Right cardiac atrium (tissue), 5 donors: ENCODE results near the gene DEFB115. TPM values are rescaled to one million over a fixed set of nuclear protein-coding genes. Genes with fewer than 3 reads are reported as not detected.
"Not testable (repeated sequence)": the region's sequence is repeated elsewhere in the genome, so short reads cannot be mapped to it uniquely, and the experiment has no call there.

Source experiments
- ATAC-seq, 2 donors: fragments of 200-7000 bp; cut with Tn5 transposase; one replicate each; pipeline versions ENCODE4 v1.8.0 to v1.9.1; 2020; ENCODE audit warnings: moderate library complexity in 2 of 2, mild to moderate bottlenecking in 1 of 2
- DNase-seq, 3 donors: peaks; one replicate each; pipeline ENCODE4 v3.0.0-alpha.2; 2020
- H3K27ac ChIP-seq: one replicate; pipeline ENCODE4 v1.5.1; 2013; ENCODE audit warnings: mild to moderate bottlenecking, low read length, control low read depth, moderate library complexity
- H3K27me3 ChIP-seq: one replicate; pipeline ENCODE4 v1.6.1; 2013; ENCODE audit not compliant: control insufficient read depth, insufficient read depth
- H3K4me1 ChIP-seq: one replicate; pipeline ENCODE4 v1.6.1; 2013; ENCODE audit warnings: low read length; ENCODE audit not compliant: control insufficient read depth, insufficient read depth
- H3K4me3 ChIP-seq: one replicate; pipeline ENCODE4 v1.5.1; 2013; ENCODE audit warnings: low read length, control low read depth
- H3K9me3 ChIP-seq: one replicate; pipeline ENCODE4 v1.6.1; 2013; ENCODE audit warnings: low read length; ENCODE audit not compliant: control insufficient read depth
- WGBS: extraction: QIAGEN DNeasy Blood & Tissue Kit; methylation state at CpG from one replicate; pipeline ENCODE4 v1.1.7; 2013; 5-methylcytosine and 5-hydroxymethylcytosine counted together
- intact Hi-C, 4 donors: fragments of 100-400 bp; cut with DNase I; formaldehyde crosslinking; loops; one replicate each; pipeline versions ENCODE4 v1.11.0 to v1.14.0; 2022 to 2023
- long read RNA-seq, 4 donors: library from polyadenylated mRNA; unstranded; transcript quantifications; one replicate each; pipeline ENCODE4 v2.0.0, GENCODE V29; 2020 to 2021
- polyA plus RNA-seq: library from polyadenylated mRNA; stranded (reverse); fragments of 200-250 nt; gene quantifications from one replicate; pipeline ENCODE4 v1.2.3, GENCODE V29; 2013
- total RNA-seq, 4 donors: library from RNA; stranded (reverse); fragmentation: NEBNext Ultra II Directional; extraction: Animal tissue kit (Norgen Biotek cat#: 25700); gene quantifications; one replicate each; pipeline ENCODE4 v1.2.1, GENCODE V29; 2021
- donor health status: healthy with polysubstance abuse.
- donor health status: DM: no; HTN: yes; CAD: no.
- donor health status: DM: no; HTN: no; CAD: no.
- donor health status: DM: no; HTN: yes; CAD: no; lungs with severe emphysema.
- donor health status: DM: yes; HTN: yes; CAD: no.

Gene DEFB115, protein sequence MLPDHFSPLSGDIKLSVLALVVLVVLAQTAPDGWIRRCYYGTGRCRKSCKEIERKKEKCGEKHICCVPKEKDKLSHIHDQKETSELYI
- total RNA-seq (not detected), polyA plus RNA-seq (not detected)
- long read RNA-seq, donor 1, result 0 reads
- long read RNA-seq, donor 2, result 0 reads
- long read RNA-seq, donor 3, result 0 reads
- long read RNA-seq, donor 4, result 0 reads

- Histone ChIP-seq H3K4me1 (no peaks in the 10 kb centered on the region), H3K27ac (no peak within 1 kb of the TSS), H3K27me3 (no peaks in the 10 kb centered on the region), H3K9me3 (no peaks in the 10 kb centered on the region), H3K4me3 (no peak within 1 kb of the TSS)
- DNase-seq, result no peak
- 57% methylated on average over 2 of the region's 2 CpGs for WGBS
- no peak for ATAC-seq
- intact Hi-C loops, result no loop called here
Measured at GRCh38 chr20:31257364-31257763, at the start of gene DEFB115. Gene DEFB115, plus strand, starts transcription at chr20:31257664. Its CDS starts 0 bp downstream, at chr20:31257664.

DNA sequence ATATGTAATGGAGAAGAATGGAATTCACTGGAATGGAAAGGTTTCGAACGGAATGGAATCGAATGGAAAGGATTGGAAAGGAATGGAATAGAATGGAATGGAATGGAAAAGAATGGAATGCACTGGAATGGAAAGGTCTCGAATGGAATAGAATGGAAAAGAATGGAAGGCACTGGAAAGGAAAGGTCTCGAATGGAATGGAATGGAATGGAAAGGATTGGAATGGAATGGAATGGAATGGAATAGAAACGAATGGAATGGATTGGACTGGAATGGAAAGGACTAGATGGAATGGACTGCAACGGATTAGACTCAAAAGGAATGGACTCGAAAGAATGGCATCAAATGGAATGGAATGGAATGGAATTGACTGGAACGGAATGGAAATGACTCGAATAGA, 20.5 kb upstream of the DEFB115 start:
- no peak overlapping the region for H3K4me3 ChIP-seq
- no peaks in the 10 kb centered on the region for H3K27me3 ChIP-seq
- no peak overlapping the region for H3K27ac ChIP-seq
- 69% methylated on average over 10 of the region's 10 CpGs for WGBS
- H3K9me3 ChIP-seq, result peaks cover 2% of the 10 kb centered on the region
- no peaks in the 10 kb centered on the region for H3K4me1 ChIP-seq
- intact Hi-C loops, result no loop called here
- ATAC-seq, result no peak
- no peak for DNase-seq

GRCh38 chr20:31237763-31238162, 19.7 kb upstream of the DEFB115 start:
- intact Hi-C loops, result no loop called here
- ATAC-seq (no peak), DNase-seq (no peak)
- 59% methylated on average over 6 of the region's 6 CpGs for WGBS
- H3K4me3 ChIP-seq, result no peak overlapping the region
- H3K27ac ChIP-seq, result no peak overlapping the region
- H3K9me3 ChIP-seq, result peaks cover 6% of the 10 kb centered on the region
- no peaks in the 10 kb centered on the region for H3K27me3 ChIP-seq
- no peaks in the 10 kb centered on the region for H3K4me1 ChIP-seq

DNA sequence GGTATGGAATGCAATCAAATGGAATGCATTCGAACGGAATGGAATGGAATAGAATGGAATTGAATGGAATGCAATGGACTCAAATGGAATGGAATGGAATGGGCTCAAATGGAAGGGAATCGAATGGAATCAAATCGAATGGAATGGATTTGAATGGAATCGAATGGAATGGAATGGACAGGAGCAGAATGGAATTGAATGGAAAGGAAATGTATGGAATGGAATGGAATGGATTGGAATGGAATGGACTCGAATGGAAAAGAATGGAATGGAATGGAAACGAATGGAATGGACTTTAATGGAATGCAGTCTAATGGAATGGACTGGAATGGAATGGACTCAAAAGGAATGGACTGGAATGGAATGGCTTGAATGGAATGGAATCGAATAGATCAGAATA, 18.3 kb upstream of the DEFB115 start:
- DNase-seq (no peak), ATAC-seq (no peak)
- Histone ChIP-seq H3K4me3 (no peak overlapping the region), H3K27me3 (no peaks in the 10 kb centered on the region), H3K9me3 (peaks cover 7% of the 10 kb centered on the region), H3K4me1 (no peaks in the 10 kb centered on the region), H3K27ac (no peak overlapping the region)
- WGBS, result 69% methylated on average over 8 of the region's 8 CpGs
- intact Hi-C loops, result no loop called here

GRCh38 chr20:31256959-31257358, 505 bp upstream of the DEFB115 start:
- Histone ChIP-seq H3K27me3 (no peaks in the 10 kb centered on the region), H3K4me3 (no peak overlapping the region), H3K9me3 (no peaks in the 10 kb centered on the region), H3K27ac (no peak overlapping the region), H3K4me1 (no peaks in the 10 kb centered on the region)
- DNase-seq (no peak), ATAC-seq (no peak)
- intact Hi-C loops, result no loop called here
- WGBS, result 34% methylated on average over 3 of the region's 3 CpGs

DNA sequence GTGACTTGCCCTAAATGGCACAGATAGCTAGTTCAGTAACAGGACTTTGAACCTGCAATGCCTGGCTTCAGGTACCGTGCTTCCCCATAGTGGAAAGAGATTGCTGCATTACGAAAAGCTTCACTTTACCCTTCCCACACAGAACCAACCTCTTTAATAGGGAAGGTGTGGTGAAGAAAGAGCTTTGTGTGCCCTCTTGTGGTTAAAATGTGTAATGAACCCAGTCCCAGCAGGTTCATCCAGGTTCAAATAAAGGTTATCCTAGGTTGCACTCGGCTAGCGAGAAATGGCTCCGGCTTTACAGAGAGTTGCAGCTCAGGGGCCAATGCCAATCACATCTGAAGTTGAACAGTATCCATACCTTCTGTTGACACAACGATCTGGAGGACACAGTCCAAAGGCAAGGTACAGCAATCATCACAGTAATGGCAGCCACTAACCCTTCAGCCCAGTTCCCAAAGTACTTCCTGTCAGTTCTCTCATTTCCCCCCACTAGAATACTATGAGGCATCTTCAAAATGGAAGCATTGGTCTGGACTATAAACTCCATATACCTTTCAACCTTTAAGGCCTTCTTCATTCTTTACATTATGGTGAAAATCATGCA, 3.0 kb downstream of the DEFB115 start:
- no peaks in the 10 kb centered on the region for H3K27me3 ChIP-seq
- no peaks in the 10 kb centered on the region for H3K9me3 ChIP-seq
- DNase-seq (no peak), ATAC-seq (no peak)
- no peak overlapping the region for H3K27ac ChIP-seq
- H3K4me1 ChIP-seq, result no peaks in the 10 kb centered on the region
- WGBS, result 67% methylated on average over 6 of the region's 6 CpGs
- H3K4me3 ChIP-seq, result no peak overlapping the region
- intact Hi-C loops, result no loop called here

DNA sequence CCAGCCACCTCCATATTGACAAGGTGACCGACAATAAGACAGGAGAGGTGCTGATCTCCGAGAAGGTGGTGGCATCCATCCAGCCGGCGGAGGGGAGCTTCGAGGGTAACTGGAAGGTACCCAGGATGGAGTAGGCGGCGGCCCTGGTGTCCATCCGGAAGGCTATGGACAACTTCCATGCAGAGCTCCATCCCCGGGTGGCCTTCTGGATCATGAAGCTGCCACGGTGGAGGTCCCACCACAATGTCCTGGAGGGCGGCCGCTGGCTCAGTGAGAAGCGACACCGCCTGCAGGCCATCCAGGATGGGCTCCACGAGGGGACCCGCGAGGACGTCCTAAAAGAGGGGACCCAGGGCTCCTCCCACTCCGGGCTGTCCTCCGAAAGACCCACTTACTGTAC, 17.0 kb downstream of the DEFB115 start:
- 80% methylated on average over 20 of the region's 20 CpGs for WGBS
- intact Hi-C loops, result no loop called here
- Histone ChIP-seq H3K9me3 (no peaks in the 10 kb centered on the region), H3K27me3 (no peaks in the 10 kb centered on the region), H3K4me1 (no peaks in the 10 kb centered on the region), H3K4me3 (no peak overlapping the region), H3K27ac (no peak overlapping the region)
- ATAC-seq (no peak), DNase-seq (peak in 1 of 3 donors; percentile 47)

GRCh38 chr20:31278178-31278577, 20.7 kb downstream of the DEFB115 start:
- no peak for ATAC-seq
- intact Hi-C loops, result no loop called here
- DNase-seq, result no peak
- no peaks in the 10 kb centered on the region for H3K4me1 ChIP-seq
- no peak overlapping the region for H3K4me3 ChIP-seq
- 77% methylated on average over 1 of the region's 1 CpG for WGBS
- no peak overlapping the region for H3K27ac ChIP-seq
- H3K27me3 ChIP-seq, result no peaks in the 10 kb centered on the region
- no peaks in the 10 kb centered on the region for H3K9me3 ChIP-seq

GRCh38 chr20:31284964-31285363, 27.5 kb downstream of the DEFB115 start:
- intact Hi-C loops, result not testable (repeated sequence)
- WGBS, result 57% methylated on average over 7 of the region's 7 CpGs

GRCh38 chr20:31308535-31309162, 51.2 kb downstream of the DEFB115 start, which contains the start of gene DEFB116:
Gene DEFB116, minus strand, starts transcription at chr20:31308585. Its CDS starts 0 bp downstream, at chr20:31308585.
- Histone ChIP-seq H3K27ac (no peak within 1 kb of the TSS), H3K4me3 (no peak within 1 kb of the TSS), H3K9me3 (no peaks in the 10 kb centered on the region), H3K27me3 (no peaks in the 10 kb centered on the region), H3K4me1 (no peaks in the 10 kb centered on the region)
- DNase-seq (no peak), ATAC-seq (no peak)
- intact Hi-C loops, result no loop called here
- 46% methylated on average over 8 of the region's 8 CpGs for WGBS

More at GRCh38 chr20:31284964-31285363, 27.5 kb downstream of the DEFB115 start:
- H3K9me3 ChIP-seq, H3K27ac ChIP-seq, DNase-seq, ATAC-seq, H3K4me1 ChIP-seq, H3K27me3 ChIP-seq, H3K4me3 ChIP-seq: not testable (repeated sequence)
